ENCODE results near the gene MDP1.

The MDP1 gene

GRCh38 chr14:24261256-24261968 lies 45.5 kb upstream of the MDP1 start:
- Histone ChIP-seq H3K27me3 (replicated peaks; ENCODE audit: control insufficient read depth, insufficient read depth, low read length) (no peaks in the 10 kb centered on the region), H3K36me3 (ENCODE audit: control insufficient read depth, insufficient read depth, low read length) (peaks cover 13% of the 10 kb centered on the region), H3K4me3 (replicated peaks; ENCODE audit: low read depth, low read length) (no peak overlapping the region)
- no peak for TF ChIP-seq CTCF (IDR thresholded peaks at IDR 0.05; ENCODE audit: insufficient read depth, low read length, poor library complexity, severe bottlenecking)
- DNase-seq (ENCODE audit: extremely low read depth, insufficient read length), result no peak

- H3K36me3 ChIP-seq (ENCODE audit: control insufficient read depth, insufficient read depth, low read length), result peaks cover 9% of the 10 kb centered on the region
Observed at GRCh38 chr14:24260780-24261157, 44.9 kb upstream of the MDP1 start.

GRCh38 chr14:24260026-24260779 lies 44.3 kb upstream of the MDP1 start:
- Histone ChIP-seq H3K27me3 (replicated peaks; ENCODE audit: control insufficient read depth, insufficient read depth, low read length) (no peaks in the 10 kb centered on the region), H3K4me3 (replicated peaks; ENCODE audit: low read depth, low read length) (no peak overlapping the region), H3K36me3 (ENCODE audit: control insufficient read depth, insufficient read depth, low read length) (peaks cover 9% of the 10 kb centered on the region)
- DNase-seq (ENCODE audit: extremely low read depth, insufficient read length), result no peak
- TF ChIP-seq CTCF (IDR thresholded peaks at IDR 0.05; ENCODE audit: insufficient read depth, low read length, poor library complexity, severe bottlenecking), result no peak

More at GRCh38 chr14:24260780-24261157, 44.9 kb upstream of the MDP1 start:
- no peak for DNase-seq (ENCODE audit: extremely low read depth, insufficient read length)
- no peak for TF ChIP-seq CTCF (IDR thresholded peaks at IDR 0.05; ENCODE audit: insufficient read depth, low read length, poor library complexity, severe bottlenecking)
- Histone ChIP-seq H3K27me3 (replicated peaks; ENCODE audit: control insufficient read depth, insufficient read depth, low read length) (no peaks in the 10 kb centered on the region), H3K4me3 (replicated peaks; ENCODE audit: low read depth, low read length) (no peak overlapping the region)

- no peak for DNase-seq (ENCODE audit: extremely low read depth, insufficient read length)
- no peak for TF ChIP-seq CTCF (IDR thresholded peaks at IDR 0.05; ENCODE audit: insufficient read depth, low read length, poor library complexity, severe bottlenecking)
- Histone ChIP-seq H3K36me3 (ENCODE audit: control insufficient read depth, insufficient read depth, low read length) (peaks cover 16% of the 10 kb centered on the region), H3K4me3 (replicated peaks; ENCODE audit: low read depth, low read length) (no peak overlapping the region), H3K27me3 (replicated peaks; ENCODE audit: control insufficient read depth, insufficient read depth, low read length) (no peaks in the 10 kb centered on the region)
Observed at GRCh38 chr14:24259282-24260025, 43.6 kb upstream of the MDP1 start.

GRCh38 chr14:24258548-24259265 lies 42.8 kb upstream of the MDP1 start:
- Histone ChIP-seq H3K36me3 (ENCODE audit: control insufficient read depth, insufficient read depth, low read length) (peaks cover 17% of the 10 kb centered on the region), H3K27me3 (replicated peaks; ENCODE audit: control insufficient read depth, insufficient read depth, low read length) (no peaks in the 10 kb centered on the region), H3K4me3 (replicated peaks; ENCODE audit: low read depth, low read length) (no peak overlapping the region)
- no peak for DNase-seq (ENCODE audit: extremely low read depth, insufficient read length)
- TF ChIP-seq CTCF (IDR thresholded peaks at IDR 0.05; ENCODE audit: insufficient read depth, low read length, poor library complexity, severe bottlenecking), result no peak

All from GM06990 (cell line).